ENCODE data around the gene RASSF10. TPM values are rescaled to one million over a fixed set of nuclear protein-coding genes. Genes with fewer than 3 reads are reported as not detected.

Gene RASSF10
- total RNA-seq, 1 experiment from 2014 or later: 3.2 TPM

GRCh38 chr11:13012056-13012661, 3.0 kb downstream of the RASSF10 start:
- CTCF ChIA-PET: interaction anchor here (0.6 to 5.4 kb wide), 6 partner anchors 22 to 723 kb away, joined by 3 to 36 read pairs (median 3); no protein-coding TSS in a partner anchor
- DNase-seq (ENCODE audit: low spot score) (no peak), ATAC-seq (no peak)
- Mint-ChIP-seq H3K4me3 (peak overlapping the region; percentile 81), H3K4me1 (peaks cover 54% of the 10 kb centered on the region), H3K36me3 (no peaks in the 10 kb centered on the region), H3K27me3 (ENCODE audit: low read depth) (peaks cover 50% of the 10 kb centered on the region), H3K27ac (no peak overlapping the region), H3K9me3 (no peaks in the 10 kb centered on the region)
- POLR2A ChIA-PET: no interaction called here
- TF ChIP-seq SP1 (CRISPR knock-in tag; conservative IDR thresholded peaks at IDR 0.05): no peak
- TF ChIP-seq AR (CRISPR knock-in tag; IDR thresholded peaks at IDR 0.05): no peak
- no peak for TF ChIP-seq MLX (CRISPR knock-in tag; IDR thresholded peaks at IDR 0.05)
- TF ChIP-seq RORB (CRISPR knock-in tag; IDR thresholded peaks at IDR 0.05): no peak
- TF ChIP-seq NFE2L1 (CRISPR knock-in tag; IDR thresholded peaks at IDR 0.05): no peak
- TF ChIP-seq RELA (CRISPR knock-in tag; IDR thresholded peaks at IDR 0.05; ENCODE audit: borderline replicate concordance): no peak
- TF ChIP-seq TEAD4 (CRISPR knock-in tag; IDR thresholded peaks at IDR 0.05): no peak
- TF ChIP-seq ZMAT4 (CRISPR knock-in tag; IDR thresholded peaks at IDR 0.05): no peak
- TF ChIP-seq MAX (CRISPR knock-in tag; IDR thresholded peaks at IDR 0.05): no peak
- no peak for TF ChIP-seq E2F1 (CRISPR knock-in tag; IDR thresholded peaks at IDR 0.05)
- no peak for TF ChIP-seq ZBTB21 (CRISPR knock-in tag; IDR thresholded peaks at IDR 0.05; ENCODE audit: borderline replicate concordance)
- TF ChIP-seq NFYB (CRISPR knock-in tag; conservative IDR thresholded peaks at IDR 0.05; ENCODE audit: low read depth): no peak
- no peak for TF ChIP-seq FOXP1 (CRISPR knock-in tag; IDR thresholded peaks at IDR 0.05; ENCODE audit: borderline replicate concordance)
- no peak for TF ChIP-seq ZNF671 (CRISPR knock-in tag; IDR thresholded peaks at IDR 0.05)
- no peak for TF ChIP-seq IRF1 (CRISPR knock-in tag; IDR thresholded peaks at IDR 0.05)
- no peak for TF ChIP-seq ZNF232 (CRISPR knock-in tag; IDR thresholded peaks at IDR 0.05)
- no peak for TF ChIP-seq ZNF416 (CRISPR knock-in tag; IDR thresholded peaks at IDR 0.05)
- TF ChIP-seq ATF1 (CRISPR knock-in tag; IDR thresholded peaks at IDR 0.05): no peak

- ATAC-seq (no peak), DNase-seq (ENCODE audit: low spot score) (no peak)
- no peak overlapping the region for H3K27ac Mint-ChIP-seq
- no peaks in the 10 kb centered on the region for H3K36me3 Mint-ChIP-seq
- peaks cover 45% of the 10 kb centered on the region for H3K4me1 Mint-ChIP-seq
- H3K4me3 Mint-ChIP-seq: no peak overlapping the region
- no peaks in the 10 kb centered on the region for H3K9me3 Mint-ChIP-seq
- peaks cover 43% of the 10 kb centered on the region for H3K27me3 Mint-ChIP-seq (ENCODE audit: low read depth)
- CTCF ChIA-PET: interaction anchor here (1.5 to 5.4 kb wide), 2 partner anchors 49 to 99 kb away, joined by 6 to 36 read pairs; no protein-coding TSS in a partner anchor
- POLR2A ChIA-PET: no interaction called here
- no peak for TF ChIP-seq RORB (CRISPR knock-in tag; IDR thresholded peaks at IDR 0.05)
- no peak for TF ChIP-seq CDX4 (CRISPR knock-in tag; IDR thresholded peaks at IDR 0.05; ENCODE audit: borderline replicate concordance)
- no peak for TF ChIP-seq NR3C1 (CRISPR knock-in tag; conservative IDR thresholded peaks at IDR 0.05; ENCODE audit: low read depth)
- TF ChIP-seq HMGXB4 (CRISPR knock-in tag; IDR thresholded peaks at IDR 0.05): no peak
- no peak for TF ChIP-seq ERG (CRISPR knock-in tag; IDR thresholded peaks at IDR 0.05)
- TF ChIP-seq ZNF671 (CRISPR knock-in tag; IDR thresholded peaks at IDR 0.05): no peak
- no peak for TF ChIP-seq ZNF512 (CRISPR knock-in tag; IDR thresholded peaks at IDR 0.05; ENCODE audit: borderline replicate concordance)
These were observed 4.0 kb downstream of the RASSF10 start for GRCh38 chr11:13013054-13013488.
